Kidney tubule cell (primary cell): ENCODE data around the gene KCNQ1.
"Not testable (repeated sequence)": the region's sequence is repeated elsewhere in the genome, so short reads cannot be mapped to it uniquely, and the experiment has no call there.

Experiments
- DNase-seq: peaks from one replicate; pipeline ENCODE4 v3.0.0-alpha.2; 2018; ENCODE audit warnings: low spot score

Gene KCNQ1

GRCh38 chr11:2593393-2593950, 148.7 kb downstream of the KCNQ1 start:
- no peak for DNase-seq

DNA sequence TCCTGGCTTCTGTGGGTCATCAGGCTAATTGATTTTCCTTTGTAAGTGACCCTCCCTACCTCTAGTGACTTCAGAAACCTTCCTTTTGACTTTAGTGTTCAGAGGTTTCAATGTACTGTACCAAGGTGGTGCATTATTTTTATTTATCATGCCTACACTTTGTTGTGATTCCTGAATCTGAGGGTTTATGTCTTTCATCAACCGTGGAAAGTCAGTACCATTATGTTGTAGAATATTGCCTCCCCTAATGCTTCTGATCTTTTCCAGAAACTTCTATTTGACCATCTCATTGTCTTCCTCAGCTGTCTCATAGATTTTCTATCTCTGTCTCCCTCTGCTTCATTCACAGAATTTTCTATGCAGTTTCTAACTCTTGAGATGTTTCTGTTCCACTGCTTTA, 149.5 kb downstream of the KCNQ1 start:
- DNase-seq, result no peak

GRCh38 chr11:2595204-2595603, 150.4 kb downstream of the KCNQ1 start:
- DNase-seq, result no peak

GRCh38 chr11:2599561-2600189, 154.9 kb downstream of the KCNQ1 start:
- no peak for DNase-seq

GRCh38 chr11:2609345-2609744, 164.5 kb downstream of the KCNQ1 start:
- DNase-seq, result no peak

GRCh38 chr11:2612884-2613571, 168.2 kb downstream of the KCNQ1 start:
- no peak for DNase-seq

DNA sequence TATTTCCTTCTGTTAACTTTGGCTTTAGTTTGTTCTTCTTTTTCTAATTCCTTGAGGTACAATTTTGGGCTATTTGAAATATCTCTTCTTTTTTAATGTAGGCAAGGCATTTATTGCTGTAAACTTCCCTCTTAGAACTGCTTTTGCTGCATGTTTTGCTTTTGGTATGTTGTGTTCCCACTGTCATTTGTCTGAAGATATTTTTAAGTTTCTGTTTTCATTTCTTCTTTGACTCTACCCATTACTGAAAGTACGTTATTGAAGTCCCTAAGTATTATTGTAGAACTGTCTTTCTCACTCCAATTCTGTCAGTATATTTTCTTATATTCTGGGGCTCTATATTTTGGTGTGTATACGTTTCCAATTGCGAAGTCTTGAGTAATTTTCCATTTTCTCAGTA, 177.1 kb downstream of the KCNQ1 start:
- DNase-seq, result no peak

DNA sequence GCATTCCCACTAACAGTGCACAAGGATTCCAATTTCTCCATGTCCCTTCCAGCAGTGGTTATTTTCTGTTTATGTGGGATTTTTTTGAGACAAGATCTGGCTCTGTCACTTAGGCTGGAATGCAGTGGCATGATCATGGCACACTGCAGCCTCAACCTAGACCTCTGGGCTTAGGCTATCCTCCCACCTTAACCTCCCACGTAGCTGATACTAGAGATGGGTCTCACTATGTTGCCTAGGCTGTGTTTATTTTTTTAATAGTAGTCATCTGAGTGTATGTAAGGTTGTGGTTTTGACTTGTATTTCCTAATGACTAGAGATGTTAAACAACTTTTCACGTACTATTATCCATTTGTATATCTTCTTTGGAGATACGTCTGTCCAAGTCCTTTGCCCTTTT, 180.4 kb downstream of the KCNQ1 start:
- DNase-seq, result no peak

DNA sequence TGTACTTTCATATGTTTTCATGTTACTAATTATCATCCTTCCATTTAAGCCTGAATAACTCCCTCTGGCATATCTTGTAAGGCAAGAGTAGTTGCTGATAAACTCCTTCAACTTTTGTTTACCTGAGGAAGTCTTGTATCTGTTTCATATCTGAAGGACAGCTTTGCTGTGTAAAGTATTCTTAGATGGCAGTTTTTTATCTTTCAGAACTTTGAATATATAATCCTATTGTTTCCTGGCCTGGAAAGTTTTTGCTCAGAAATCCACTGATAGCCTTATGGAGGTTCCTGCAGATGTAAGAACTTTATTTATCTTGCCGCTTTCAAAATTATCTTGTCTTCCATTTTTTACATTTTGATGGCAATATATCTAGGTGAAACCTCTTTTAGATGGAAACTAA, 185.9 kb downstream of the KCNQ1 start:
- no peak for DNase-seq

DNA sequence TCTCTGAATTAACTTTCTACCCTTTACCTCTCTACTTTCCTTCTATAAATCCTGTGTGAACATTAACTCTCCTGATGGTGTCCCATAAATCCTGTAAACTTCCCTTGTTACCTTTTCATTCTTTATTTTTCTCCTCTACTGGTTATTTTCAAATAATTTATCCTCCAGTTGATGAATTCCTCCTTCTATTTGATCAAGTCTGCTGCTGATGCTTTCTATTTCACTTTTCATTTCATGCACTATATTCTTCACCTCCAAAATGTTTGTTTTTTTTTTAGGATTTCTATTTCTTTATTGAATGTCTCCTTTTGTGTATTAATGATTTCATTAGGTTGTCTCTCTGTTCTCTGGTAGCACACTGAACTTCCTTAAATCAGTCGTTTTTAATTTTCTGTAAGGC, 186.4 kb downstream of the KCNQ1 start:
- no peak for DNase-seq

- not testable (repeated sequence) for DNase-seq
These were observed 195.0 kb downstream of the KCNQ1 start for GRCh38 chr11:2639763-2640162.

DNA sequence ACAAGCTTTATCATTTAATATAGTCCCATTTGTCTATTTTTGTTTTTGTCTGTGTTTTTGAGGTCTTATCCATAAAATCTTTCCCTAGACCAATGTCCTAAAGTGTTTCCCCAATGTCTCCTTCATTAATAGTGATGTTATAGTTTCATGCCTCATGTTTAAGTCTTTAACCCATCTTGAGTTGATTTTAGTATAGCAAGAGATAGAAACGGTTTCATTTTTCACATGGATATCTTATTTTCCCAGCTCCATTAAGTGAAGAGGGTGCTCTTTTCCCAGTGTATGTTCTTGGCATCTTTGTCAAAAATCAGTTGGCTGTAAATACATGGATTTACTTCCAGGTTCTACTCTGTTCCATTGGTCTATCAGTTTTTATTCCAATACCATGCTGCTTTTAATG, 196.8 kb downstream of the KCNQ1 start:
- DNase-seq, result no peak

DNA sequence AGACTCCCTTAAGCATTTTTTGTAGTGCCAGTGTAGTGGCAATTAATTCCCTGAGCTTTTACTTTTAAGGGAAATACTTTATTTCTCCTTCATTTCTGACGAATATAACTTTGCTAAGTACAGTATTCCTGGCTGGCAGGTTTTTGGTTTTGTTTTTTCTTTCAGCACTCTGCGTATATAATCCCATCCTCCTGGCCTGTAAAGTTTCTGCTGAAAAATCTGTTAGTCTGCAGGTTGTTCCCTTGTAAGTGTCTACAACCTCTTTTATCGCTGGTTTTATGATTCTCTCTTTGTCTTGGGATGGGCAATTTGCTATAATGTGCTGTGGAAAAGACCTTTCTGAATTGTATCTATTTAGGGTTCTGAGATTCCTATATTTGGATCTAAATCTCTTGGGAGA, 198.9 kb downstream of the KCNQ1 start:
- DNase-seq, result no peak

DNA sequence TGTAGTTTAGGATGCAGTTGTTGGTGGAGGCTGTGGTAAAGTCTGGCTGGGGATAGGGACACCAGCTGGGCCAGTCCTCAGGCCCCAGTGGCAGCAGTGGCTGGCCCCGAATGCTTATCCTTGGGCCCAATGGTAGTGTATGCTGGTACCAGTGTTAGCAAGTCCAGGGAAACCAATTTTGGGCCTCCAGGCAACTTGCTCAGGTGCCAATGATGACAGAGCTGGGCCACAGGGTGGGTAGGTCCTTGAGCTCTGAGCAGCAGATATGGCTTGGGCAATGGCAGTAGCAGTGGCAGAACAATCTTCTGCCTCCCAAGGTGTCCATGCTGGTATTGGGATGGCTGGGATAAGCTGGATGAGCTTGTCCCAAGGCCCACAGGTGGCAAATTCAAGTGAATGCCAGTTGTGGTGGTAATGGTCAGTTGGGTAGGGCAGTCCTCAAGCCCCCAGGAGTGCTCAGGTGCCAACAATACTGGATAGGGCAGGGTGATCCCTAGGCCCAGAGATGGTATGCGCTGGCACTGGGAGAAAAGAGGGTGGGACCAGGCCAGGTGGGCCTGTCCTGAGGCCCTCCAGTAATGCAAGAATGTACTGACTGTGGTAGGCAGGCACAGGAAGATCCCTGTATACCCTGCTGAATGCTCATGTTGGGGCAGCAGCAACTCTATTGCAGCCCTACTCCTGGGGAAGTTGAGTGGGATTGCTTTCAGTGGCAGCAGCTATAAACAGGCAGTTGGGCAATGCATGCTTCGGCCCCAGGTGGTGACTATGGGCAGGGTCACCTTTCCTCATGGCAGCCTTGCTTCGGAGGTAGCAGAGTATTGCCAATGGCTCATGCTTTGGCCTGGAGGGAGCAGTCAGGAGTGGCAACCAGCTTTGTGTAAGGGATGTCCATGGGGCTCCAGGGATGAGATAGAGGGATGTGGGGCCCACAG, 200.3 kb downstream of the KCNQ1 start:
- no peak for DNase-seq

DNA sequence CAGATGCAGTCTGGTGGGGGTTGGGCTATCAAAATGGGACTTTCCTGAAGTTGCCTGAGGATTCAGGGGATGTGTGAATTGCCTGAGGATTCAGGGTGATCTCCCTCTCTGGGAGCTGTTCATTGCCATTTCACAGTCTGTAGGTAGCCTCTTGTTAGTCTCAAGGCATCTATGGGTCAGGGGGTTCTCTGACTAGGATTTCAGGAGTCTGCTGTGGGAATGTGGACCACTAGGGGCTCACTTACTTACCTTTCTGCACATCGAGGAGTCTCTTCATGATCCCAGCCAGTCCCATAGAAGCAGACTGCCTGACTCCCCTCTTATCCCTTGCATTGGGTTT, 200.9 kb downstream of the KCNQ1 start:
- DNase-seq, result no peak

DNA sequence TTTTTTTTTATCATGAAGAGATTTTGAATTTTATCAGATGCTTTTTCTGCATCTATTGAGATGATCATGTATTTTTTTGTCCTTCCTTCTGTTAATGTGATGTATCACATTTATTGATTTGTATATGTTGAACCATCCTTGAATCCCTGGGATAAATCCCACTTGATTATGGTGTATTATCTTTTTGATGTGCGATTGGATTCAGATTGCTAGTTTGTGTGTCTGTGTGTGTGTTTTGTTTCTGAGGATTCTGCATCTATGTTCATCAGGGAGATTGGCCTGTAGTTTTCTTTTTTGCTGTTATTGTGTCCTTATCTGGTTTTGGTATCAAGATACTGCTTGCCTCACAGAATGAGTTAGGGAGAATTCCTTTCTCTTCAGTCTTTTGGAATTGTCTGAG, 202.4 kb downstream of the KCNQ1 start:
- no peak for DNase-seq

DNA sequence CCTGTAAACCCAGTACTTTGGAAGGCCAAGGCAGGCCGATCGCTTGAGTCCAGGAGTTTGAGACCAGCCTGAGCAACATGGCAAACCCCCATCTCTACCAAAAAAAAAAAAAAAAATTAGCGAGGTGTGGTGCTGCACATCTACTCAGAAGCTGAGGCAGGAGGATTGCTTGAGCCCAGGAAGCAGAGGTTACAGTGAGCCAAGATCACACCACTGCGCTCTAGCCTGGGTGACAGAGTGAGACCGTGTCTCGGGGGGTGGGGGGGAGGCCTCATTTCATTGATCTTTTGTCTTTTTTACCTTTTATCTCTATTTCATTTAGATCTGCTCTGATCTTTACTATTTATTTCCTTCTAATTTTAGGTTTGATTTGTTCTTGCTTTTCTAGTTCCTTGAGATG, 203.1 kb downstream of the KCNQ1 start:
- DNase-seq, result no peak

- DNase-seq, result no peak
These were observed 204.6 kb downstream of the KCNQ1 start for GRCh38 chr11:2649400-2649799.

DNA sequence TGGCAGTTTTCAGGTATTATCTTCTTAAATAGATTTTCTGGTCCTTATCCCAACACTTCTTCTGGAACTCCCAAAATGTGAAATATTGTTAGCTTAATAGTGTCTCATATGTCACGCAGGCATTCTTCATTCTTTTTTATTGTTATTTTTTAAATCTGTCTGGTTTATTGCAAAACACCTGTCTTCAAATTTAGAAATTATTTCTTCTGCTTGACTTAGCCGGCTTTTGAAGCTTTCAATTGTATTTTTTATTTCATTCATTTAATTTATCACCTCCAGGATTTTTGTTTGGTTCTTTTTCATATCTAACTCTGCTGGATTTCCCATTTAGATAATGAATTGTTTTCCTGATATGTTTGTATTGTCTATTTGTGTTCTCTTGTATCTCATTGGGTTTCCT, 205.0 kb downstream of the KCNQ1 start:
- DNase-seq, result no peak

GRCh38 chr11:2650343-2650867, 205.6 kb downstream of the KCNQ1 start:
- DNase-seq, result no peak

- no peak for DNase-seq
These were observed 206.3 kb downstream of the KCNQ1 start for GRCh38 chr11:2651054-2651617.

DNA sequence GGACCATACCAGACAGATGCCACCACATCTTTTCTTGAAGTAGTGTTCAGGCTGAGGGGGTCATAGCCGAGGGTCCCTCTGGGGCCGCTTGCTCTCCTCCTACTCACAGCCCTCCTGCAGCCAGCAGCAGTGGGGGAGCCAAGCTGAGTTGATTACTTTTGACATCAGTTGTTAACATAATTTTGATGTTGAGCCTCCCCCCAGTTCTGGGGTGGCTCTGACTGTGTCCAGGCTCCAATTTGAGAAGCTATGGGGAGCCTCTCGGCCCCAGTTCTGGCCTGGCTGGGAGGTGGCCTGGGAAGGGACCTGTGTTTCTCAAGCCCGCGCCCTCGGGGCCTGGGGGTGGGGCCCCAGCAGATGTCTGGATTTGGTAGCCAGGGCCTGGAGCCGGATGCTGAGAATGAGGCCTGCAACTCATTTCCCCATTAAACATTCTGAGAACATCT, 207.0 kb downstream of the KCNQ1 start:
- DNase-seq, result no peak
